HPDE6-E6E7 (cell line): ENCODE data around the gene IARS1.
A peak's percentile ranks its signal among the peaks of the same experiment; 100 is the strongest.

ENCODE experiments used
- DNase-seq: peaks from one replicate; pipeline ENCODE4 v3.0.0; 2011; ENCODE audit warnings: missing footprints; ENCODE audit errors: extremely low spot score

IARS1 gene

GRCh38 chr9:92293452-92294296 is at the start of gene IARS1:
TSS of gene IARS1 (minus strand) at chr9:92293697. CDS start at chr9:92289419, 4,278 bp downstream.
- peak; percentile 96 for DNase-seq

GRCh38 chr9:92342825-92343488 is 49.5 kb upstream of the IARS1 start:
- DNase-seq = peak; percentile 14

DNA sequence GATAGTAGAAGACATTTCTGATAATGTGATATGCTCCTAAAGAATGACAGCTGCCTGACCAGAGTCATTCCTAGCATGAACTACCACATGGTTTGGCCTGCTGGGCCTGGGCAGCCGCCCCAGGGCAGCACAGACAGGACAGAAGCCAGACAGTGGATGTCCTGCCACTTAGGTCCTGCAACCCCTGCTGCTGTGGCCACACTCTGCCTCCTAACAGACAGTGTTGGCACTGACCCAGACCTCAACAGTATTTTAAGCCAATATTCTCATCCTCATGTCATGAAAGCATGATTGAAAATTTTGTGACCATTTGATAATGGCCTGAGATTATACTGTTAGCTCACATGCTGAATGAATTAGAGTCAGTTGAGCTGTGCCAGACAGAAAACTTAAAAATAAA is 48.1 kb upstream of the IARS1 start:
- no peak for DNase-seq

DNA sequence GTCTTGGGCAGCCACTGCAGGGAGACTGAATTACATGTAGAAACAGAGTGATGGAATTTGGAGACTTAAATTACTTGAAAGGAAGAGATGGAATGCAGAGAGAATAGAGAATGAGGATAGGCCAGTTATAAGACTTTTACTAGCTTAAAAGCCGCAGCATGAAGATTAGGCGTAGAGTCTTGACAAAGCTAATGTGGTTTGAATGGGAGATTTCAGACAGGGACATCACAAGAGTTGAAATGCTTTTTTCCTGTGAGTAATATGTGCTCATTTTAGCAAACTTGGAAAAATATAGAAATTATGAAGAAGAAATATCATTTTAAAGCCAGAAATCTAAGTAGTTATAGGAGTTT is 39.8 kb upstream of the IARS1 start:
- no peak for DNase-seq

GRCh38 chr9:92332577-92333281 is 39.2 kb upstream of the IARS1 start:
- DNase-seq = no peak

DNA sequence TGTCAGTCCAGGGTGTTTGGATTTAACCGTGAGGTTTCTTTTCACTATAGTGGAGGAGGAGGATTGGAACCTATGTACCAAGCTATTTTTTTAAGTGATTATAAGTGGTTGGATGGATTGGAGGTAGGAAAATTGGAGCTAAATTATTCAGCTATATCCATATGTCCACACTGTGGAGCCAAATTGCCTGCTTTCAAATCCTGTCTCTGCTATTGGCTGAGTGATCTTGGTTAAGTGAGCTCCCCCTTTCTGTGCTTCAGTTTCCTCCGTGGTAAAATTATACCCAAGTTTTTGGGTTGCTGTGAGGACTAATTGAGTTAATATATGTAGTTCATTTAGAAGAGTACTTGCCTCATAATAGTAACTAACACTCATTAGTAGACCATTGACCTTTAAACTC is 34.7 kb upstream of the IARS1 start:
- DNase-seq = no peak

GRCh38 chr9:92327283-92327850 is 33.9 kb upstream of the IARS1 start:
- peak; percentile 36 for DNase-seq

GRCh38 chr9:92325991-92326500 is 32.5 kb upstream of the IARS1 start:
- peak; percentile 13 for DNase-seq

DNA sequence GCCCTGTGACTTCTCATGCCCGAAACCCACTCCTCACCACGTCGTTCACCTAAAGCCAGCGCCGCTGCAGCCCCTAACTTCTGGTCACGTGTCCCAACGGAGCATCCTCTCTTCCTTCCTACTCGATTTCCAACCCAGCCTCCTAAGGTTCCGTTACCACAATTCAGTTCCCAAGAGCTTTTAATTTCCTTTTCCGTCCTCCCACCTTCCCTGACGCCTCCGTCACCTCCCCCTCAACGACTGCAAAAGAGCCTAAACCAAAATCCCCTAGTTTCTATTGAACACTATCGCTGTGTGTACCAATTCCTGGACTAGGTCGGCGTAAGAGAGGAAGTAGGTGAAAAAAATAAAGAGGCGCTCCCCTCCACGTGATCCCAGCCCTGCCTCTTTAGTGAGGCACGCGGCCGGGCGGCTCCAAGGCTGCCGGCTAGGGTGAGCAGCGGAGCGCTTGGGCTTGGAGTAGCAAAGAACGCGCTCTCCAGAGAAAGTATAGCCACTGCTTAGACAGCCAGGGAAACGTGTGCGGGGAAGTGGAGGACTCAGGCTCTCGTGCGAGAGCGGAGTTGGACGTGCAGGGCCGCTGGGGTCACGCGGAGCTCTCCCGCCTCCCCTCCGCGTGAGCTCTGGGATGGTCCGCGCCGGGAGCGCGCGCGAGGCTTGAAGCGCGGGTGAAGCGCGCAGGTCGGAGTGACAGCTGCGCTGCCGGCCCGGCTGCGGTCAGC is 31.9 kb upstream of the IARS1 start, which contains the start of the genes CENPP and NOL8:
Gene CENPP (plus strand): TSS at position 685 of the 722 bp plus-strand sequence.
Gene NOL8 (minus strand): TSS at position 82 of the 722 bp plus-strand sequence. CDS start 1,189 bp downstream, outside the sequence.
- peak; percentile 90 for DNase-seq

DNA sequence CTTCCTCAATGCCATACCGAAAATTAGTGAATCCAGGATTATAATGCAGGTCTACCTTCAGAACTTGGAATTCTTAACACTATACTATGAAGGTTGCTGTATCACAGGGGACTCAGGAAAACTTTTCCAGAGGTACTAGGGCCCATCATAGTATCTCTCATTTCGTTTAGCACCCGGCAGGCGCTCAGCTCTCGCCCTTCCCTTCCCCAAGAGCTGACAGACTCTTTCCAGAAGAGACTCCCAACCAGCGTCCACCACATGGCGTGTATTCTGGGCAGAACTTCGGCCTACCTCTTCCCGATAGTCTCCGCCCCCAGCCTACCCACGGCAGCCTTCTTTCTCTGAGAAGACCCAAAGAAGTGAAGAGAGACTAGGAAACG is 31.4 kb upstream of the IARS1 start:
- DNase-seq = no peak

DNA sequence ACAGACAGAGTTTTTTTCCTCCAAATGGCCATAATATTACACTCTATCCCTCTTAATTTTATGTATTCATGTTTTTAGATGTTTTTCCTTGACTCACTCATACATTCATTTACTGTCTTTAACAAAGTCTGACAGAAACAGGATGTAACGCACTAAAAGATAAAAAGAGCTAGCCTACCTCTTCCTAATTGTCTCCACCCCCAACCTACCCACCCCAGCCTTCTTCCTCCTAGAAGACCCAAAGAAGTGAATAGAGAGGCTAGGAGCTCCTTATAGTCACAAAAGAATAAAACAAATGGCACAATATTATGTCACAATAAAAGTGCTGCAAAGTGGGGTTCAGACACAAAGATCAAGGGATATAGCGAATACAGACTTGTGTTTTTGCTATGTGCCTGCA is 30.9 kb upstream of the IARS1 start:
- DNase-seq = no peak

- no peak for DNase-seq
Measured at GRCh38 chr9:92315456-92315855, 22.0 kb upstream of the IARS1 start.

DNA sequence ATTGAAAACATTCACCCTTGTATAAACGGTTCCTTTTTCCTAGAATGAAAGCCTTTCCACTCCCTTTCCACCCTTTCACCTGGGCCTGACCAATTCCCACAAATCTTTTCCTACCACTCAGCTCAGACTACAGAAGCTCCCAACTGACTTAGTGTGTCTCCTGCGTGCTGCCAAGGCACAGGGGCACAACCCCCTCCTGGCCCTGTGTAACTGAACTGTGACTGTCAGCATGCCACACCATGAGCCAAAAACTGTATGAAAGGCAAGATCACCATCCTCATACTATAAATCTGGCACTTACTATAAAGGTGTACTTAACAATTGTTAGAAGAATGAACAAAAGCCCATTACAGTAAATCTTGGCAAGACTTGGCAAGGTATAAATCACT is 20.1 kb upstream of the IARS1 start:
- DNase-seq = no peak

- DNase-seq = peak; percentile 20
Measured at GRCh38 chr9:92312887-92313623, 19.6 kb upstream of the IARS1 start.

DNA sequence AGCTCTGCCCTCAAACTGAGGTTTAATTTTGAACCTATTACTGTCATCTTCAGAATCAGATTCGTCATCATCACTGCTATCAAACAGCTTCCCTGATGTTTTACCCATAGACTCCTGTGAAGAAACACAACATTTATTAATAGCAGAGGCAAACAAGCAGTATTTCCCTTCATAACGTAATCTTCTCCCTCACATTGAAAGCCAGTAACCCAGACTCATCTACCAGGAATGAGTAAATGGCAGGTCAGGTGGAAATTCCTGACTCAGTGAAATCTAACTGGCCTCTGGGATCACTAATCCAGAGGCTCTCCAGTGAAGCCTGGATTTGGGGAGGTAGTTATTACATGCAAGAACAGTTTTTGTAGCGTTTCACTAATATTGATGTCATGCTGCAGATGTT is 17.1 kb upstream of the IARS1 start:
- DNase-seq = no peak

GRCh38 chr9:92308893-92309292 is 15.4 kb upstream of the IARS1 start:
- DNase-seq = no peak

DNA sequence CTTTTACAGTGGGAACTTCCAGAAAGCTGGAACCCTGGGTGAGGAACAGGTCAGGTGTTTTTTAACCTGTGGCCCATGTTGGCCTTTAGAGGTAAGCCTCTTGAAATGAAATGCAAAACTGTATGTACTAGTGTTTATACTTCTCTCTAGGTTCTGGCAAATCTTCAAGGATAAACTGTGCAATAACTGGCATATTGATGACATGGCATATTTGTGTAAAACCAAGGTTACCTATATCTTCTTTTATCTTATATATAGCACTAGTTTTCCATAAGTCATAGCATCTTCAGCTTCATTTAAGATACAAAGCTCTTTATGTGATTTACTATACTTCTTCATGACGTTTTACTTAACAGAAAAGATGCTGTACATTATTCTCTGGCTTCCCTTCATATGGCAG is 7.4 kb upstream of the IARS1 start:
- DNase-seq = no peak

DNA sequence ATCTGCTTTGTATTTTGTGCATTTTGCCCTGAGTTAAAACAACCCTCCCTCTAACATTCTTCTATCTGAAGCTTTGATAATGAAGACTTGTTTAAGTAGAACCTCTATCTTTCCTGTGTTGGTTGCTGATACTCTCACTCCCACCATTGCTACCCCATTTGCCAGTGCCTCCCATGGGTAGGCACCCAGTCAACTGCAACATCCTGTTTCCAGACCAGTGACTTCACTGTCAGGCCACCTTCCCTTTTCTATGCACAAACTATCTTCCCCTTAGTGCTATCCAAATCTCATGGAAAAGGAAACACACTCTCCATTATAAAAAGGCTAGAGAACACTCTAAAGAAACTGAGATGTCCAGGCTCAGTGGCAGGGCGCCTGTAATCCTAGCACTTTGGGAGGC is 5.6 kb upstream of the IARS1 start:
- no peak for DNase-seq

DNA sequence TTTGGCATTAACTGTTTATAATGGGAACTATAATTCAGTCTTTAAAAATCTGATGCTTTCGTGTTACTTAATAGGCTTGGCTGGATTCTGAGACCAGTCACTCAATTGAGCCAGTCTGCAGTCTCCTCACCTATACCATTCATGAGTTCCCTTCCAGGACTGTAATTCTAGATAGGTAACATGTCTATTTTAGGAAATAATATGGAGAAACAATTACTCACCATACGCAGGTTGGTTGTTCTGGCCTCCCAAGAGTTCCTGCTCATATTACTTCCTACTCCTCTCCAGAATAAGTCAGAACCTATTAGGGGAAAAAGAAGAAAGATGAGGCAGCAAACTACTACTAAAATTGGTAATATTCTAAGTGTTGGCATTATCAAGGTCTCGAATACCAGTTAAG is 4.5 kb upstream of the IARS1 start:
- no peak for DNase-seq

GRCh38 chr9:92297611-92298010 is 4.1 kb upstream of the IARS1 start:
- DNase-seq = no peak

DNA sequence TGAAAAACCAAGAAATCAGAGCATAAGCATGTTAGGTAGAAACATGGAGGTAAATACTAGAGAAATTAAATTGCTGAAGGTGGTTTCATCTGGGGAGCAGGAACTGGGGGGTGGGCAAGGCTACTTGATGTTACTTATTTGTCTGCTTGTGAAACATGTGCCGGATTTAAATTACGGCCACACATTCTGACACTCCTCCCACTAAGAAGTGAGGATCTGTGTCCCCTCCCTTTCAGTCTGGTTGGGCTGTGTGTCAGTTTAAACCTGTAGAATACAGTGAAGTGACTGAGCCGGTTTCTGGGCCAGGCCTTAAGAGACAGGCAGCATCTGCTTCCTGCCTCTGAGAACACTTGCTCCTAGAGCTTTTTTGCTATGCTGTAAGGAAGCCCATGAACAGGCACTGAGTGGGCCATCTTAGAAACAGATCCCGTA is 2.3 kb upstream of the IARS1 start:
- peak; percentile 48 for DNase-seq
